WTC11 (cell line): ENCODE measurements around the gene HSPG2. TPM values are rescaled to one million over a fixed set of nuclear protein-coding genes. Genes with fewer than 3 reads are reported as not detected.

Experiments used
- ATAC-seq: fragments of 200-7000 bp; cut with Tn5 transposase; 2 replicates; pipeline ENCODE4 v1.10.0; 2021; ENCODE audit warnings: mild to moderate bottlenecking, moderate library complexity
- CTCF ChIA-PET: fragments of 300-600 bp; sonication (Branson Sonifier 250); formaldehyde crosslinking; loops from one replicate; lab custom pipeline; 2021; ENCODE audit warnings: antibody characterized with exemption; lab: Charles Lee
- POLR2A ChIA-PET: fragments of 350-600 bp; sonication (Branson Sonifier 250); formaldehyde crosslinking; loops from one replicate; lab custom pipeline; 2021; ENCODE audit warnings: antibody characterized with exemption; lab: Charles Lee
- DNase-seq: peaks from one replicate; pipeline ENCODE4 v3.0.0; 2021; ENCODE audit warnings: low spot score
- H3K27ac Mint-ChIP-seq: 2 replicates; pipeline ENCODE4 v1.8.0; 2021; ENCODE audit warnings: mixed read lengths
- H3K27me3 Mint-ChIP-seq: 2 replicates; pipeline ENCODE4 v1.8.0; 2021; ENCODE audit warnings: low read depth, mild to moderate bottlenecking, moderate library complexity, mixed read lengths
- H3K36me3 Mint-ChIP-seq: 2 replicates; pipeline ENCODE4 v1.8.0; 2021; ENCODE audit warnings: mixed read lengths
- H3K4me1 Mint-ChIP-seq: 2 replicates; pipeline ENCODE4 v1.8.0; 2022; ENCODE audit warnings: mixed read lengths
- H3K4me3 Mint-ChIP-seq: 2 replicates; pipeline ENCODE4 v1.8.0; 2021; ENCODE audit warnings: mild to moderate bottlenecking, moderate library complexity, mixed read lengths
- H3K9me3 Mint-ChIP-seq: 2 replicates; pipeline ENCODE4 v1.8.0; 2021; ENCODE audit warnings: mixed read lengths
- CREB1 ChIP-seq: sonication (generic); formaldehyde crosslinking; IDR thresholded peaks from 2 replicates; pipeline ENCODE4 v1.8.0; 2023; ENCODE audit warnings: mild to moderate bottlenecking, missing genetic modification reagents
- IRF2 ChIP-seq: sonication (generic); formaldehyde crosslinking; IDR thresholded peaks from 2 replicates; pipeline ENCODE4 v1.8.0; 2022; ENCODE audit warnings: low read depth, missing genetic modification reagents, borderline replicate concordance
- KAT7 ChIP-seq: sonication (generic); formaldehyde crosslinking; IDR thresholded peaks from 2 replicates; pipeline ENCODE4 v1.8.1; 2023; ENCODE audit warnings: missing genetic modification reagents, mild to moderate bottlenecking, borderline replicate concordance
- MXD4 ChIP-seq: fragments of 250-450 bp; sonication (Bioruptor Pico); IDR thresholded peaks from 2 replicates; pipeline ENCODE4 v1.8.0; 2021; ENCODE audit warnings: mild to moderate bottlenecking, moderate library complexity, borderline replicate concordance
- NFE2L1 ChIP-seq: sonication (generic); formaldehyde crosslinking; IDR thresholded peaks from 2 replicates; pipeline ENCODE4 v1.8.1; 2023; ENCODE audit warnings: missing genetic modification reagents
- NR1H2 ChIP-seq: sonication (generic); formaldehyde crosslinking; IDR thresholded peaks from 2 replicates; pipeline ENCODE4 v1.9.0; 2021; ENCODE audit warnings: mild to moderate bottlenecking, moderate library complexity, missing genetic modification reagents
- SP1 ChIP-seq: sonication (generic); formaldehyde crosslinking; conservative IDR thresholded peaks from 2 replicates; pipeline ENCODE4 v1.8.1; 2022; ENCODE audit warnings: missing genetic modification reagents
- TEAD1 ChIP-seq: sonication (generic); formaldehyde crosslinking; IDR thresholded peaks from 2 replicates; pipeline ENCODE4 v1.8.0; 2022; ENCODE audit warnings: mild to moderate bottlenecking, missing genetic modification reagents
- TP53 ChIP-seq: sonication (generic); formaldehyde crosslinking; IDR thresholded peaks from 2 replicates; pipeline ENCODE4 v1.8.1; 2023; ENCODE audit warnings: mild to moderate bottlenecking, missing genetic modification reagents
- ZBTB21 ChIP-seq: sonication (generic); formaldehyde crosslinking; IDR thresholded peaks from 2 replicates; pipeline ENCODE4 v1.8.1; 2023; ENCODE audit warnings: mild to moderate bottlenecking, missing genetic modification reagents, borderline replicate concordance
- ZNF219 ChIP-seq: sonication (generic); formaldehyde crosslinking; IDR thresholded peaks from 2 replicates; pipeline ENCODE4 v1.8.0; 2023; ENCODE audit warnings: missing genetic modification reagents, mild to moderate bottlenecking, borderline replicate concordance
- ZNF317 ChIP-seq: sonication (generic); formaldehyde crosslinking; IDR thresholded peaks from 2 replicates; pipeline ENCODE4 v1.8.1; 2023; ENCODE audit warnings: low read depth, mild to moderate bottlenecking, moderate library complexity, missing genetic modification reagents, borderline replicate concordance
- ZNF396 ChIP-seq: fragments of 250-450 bp; sonication (Bioruptor Pico); IDR thresholded peaks from 2 replicates; pipeline ENCODE4 v1.8.0; 2021; ENCODE audit warnings: mild to moderate bottlenecking, moderate library complexity, borderline replicate concordance
- ZNF416 ChIP-seq: fragments of 250-450 bp; sonication (Bioruptor Pico); IDR thresholded peaks from 2 replicates; pipeline ENCODE4 v1.9.0; 2021; ENCODE audit warnings: mild to moderate bottlenecking, inconsistent platforms
- total RNA-seq: library from RNA; stranded (reverse); gene quantifications from 3 replicates; pipeline ENCODE4 v1.2.3, GENCODE V29; 2021
- TF ChIP-seq, protein P1 (sequence below): sonication (generic); formaldehyde crosslinking; IDR thresholded peaks from 2 replicates; pipeline ENCODE4 v1.8.1; 2023; ENCODE audit warnings: mild to moderate bottlenecking, missing genetic modification reagents, moderate library complexity
- TF ChIP-seq, protein P2 (sequence below): fragments of 200-600 bp; IDR thresholded peaks from 2 replicates; pipeline ENCODE4 v1.8.0; 2022; ENCODE audit warnings: antibody characterized with exemption
- TF ChIP-seq, protein P3 (sequence below): sonication (generic); formaldehyde crosslinking; IDR thresholded peaks from 2 replicates; pipeline ENCODE4 v1.8.0; 2022; ENCODE audit warnings: missing genetic modification reagents
- TF ChIP-seq, protein P4 (sequence below): sonication (generic); formaldehyde crosslinking; IDR thresholded peaks from 2 replicates; pipeline ENCODE4 v1.8.1; 2022; ENCODE audit warnings: missing genetic modification reagents, borderline replicate concordance
- TF ChIP-seq, protein P5 (sequence below): sonication (generic); formaldehyde crosslinking; IDR thresholded peaks from 2 replicates; pipeline ENCODE4 v1.8.0; 2023; ENCODE audit warnings: missing genetic modification reagents

The HSPG2 gene
- total RNA-seq, 1 experiment from 2014 or later: 120 TPM

DNA sequence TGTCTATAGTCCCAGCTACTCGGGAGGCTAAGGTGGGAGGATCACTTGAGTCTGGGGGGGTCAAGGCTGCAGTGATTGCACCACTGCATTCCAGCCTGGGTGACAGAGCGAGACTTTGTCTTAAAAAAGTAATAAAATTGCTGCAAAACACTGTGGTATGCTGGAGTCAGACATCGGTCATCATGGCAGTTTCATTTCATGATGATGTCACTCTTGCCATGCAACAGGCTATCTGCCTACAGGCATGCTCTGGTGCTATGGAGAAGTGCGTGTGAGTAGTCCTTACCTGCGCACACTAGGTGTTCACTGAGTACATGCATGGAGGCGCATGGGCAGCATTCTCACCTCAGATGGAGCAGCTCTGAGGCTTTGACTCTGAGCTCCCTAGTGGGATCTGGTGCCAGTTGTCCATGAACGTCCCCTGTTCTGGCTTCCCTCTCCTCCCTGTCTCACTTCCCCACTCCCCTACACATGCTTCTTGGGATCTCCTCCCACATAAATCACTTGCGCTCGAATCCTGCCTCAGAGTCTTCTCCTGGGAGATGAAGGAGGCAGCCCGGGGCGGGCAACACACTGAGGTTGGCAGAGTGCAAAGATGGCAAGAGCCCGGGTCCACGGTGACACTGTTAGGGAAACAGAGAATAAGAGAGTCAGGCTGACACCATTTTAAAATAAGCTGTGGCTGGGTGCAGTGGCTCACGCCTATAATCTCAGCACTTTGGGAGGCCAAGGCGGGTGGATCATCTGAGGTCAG, 29.3 kb upstream of the HSPG2 start:
- ChIA-PET POLR2A (no interaction called here), CTCF (no interaction called here)
- Mint-ChIP-seq H3K4me3 (no peak overlapping the region), H3K36me3 (no peaks in the 10 kb centered on the region), H3K9me3 (no peaks in the 10 kb centered on the region), H3K27me3 (no peaks in the 10 kb centered on the region), H3K27ac (peak overlapping the region; percentile 63; the same call in 1 of the 2 replicates), H3K4me1 (peaks cover 12% of the 10 kb centered on the region)
- TF ChIP-seq, protein P1, sequence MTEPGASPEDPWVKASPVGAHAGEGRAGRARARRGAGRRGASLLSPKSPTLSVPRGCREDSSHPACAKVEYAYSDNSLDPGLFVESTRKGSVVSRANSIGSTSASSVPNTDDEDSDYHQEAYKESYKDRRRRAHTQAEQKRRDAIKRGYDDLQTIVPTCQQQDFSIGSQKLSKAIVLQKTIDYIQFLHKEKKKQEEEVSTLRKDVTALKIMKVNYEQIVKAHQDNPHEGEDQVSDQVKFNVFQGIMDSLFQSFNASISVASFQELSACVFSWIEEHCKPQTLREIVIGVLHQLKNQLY (CRISPR knock-in tag): no peak
- TF ChIP-seq NR1H2 (CRISPR knock-in tag): no peak
- no peak for ATAC-seq
- DNase-seq: no peak

DNA sequence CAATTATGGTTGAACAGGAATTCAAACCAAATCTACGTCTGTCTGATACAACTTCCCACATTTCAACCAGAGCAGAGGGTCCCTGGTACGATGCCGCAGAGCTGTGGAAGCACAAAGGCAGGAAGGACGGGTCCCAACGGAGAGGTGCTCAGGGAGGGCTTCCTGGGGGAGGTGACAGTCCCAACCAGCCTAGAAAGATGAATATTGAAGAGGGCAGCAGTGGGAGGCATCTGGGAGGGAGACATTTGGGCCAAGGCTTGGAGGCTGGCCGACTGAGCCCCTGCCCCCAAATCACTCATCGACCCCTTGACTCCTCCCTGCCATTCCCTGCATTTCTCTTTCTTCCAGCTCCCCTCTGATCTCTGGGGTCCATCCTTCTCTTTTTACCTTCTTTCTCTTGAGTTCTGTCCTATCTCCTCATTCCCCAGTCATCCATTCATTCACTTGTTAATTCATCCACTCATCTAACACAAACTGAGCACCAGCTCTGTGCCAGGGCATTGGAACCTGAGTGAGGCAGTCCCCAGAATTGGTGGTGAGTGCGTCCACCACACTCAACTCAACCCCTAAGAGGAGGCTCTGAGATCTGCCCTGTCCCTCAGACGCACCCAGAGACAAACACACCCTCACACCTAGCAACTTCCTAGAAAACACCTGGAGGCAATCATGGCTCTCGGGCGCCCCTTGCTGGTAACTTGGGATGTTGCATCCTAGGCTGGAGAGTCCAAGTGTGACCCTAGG, 26.5 kb upstream of the HSPG2 start:
- POLR2A ChIA-PET: interaction anchor here (0.7 kb wide), 1 partner anchor 455 kb away, joined by 8 read pairs; no protein-coding TSS in a partner anchor
- Mint-ChIP-seq H3K4me3 (peak overlapping the region; percentile 5; the same call in 1 of the 2 replicates), H3K36me3 (no peaks in the 10 kb centered on the region), H3K4me1 (peaks cover 12% of the 10 kb centered on the region), H3K9me3 (no peaks in the 10 kb centered on the region), H3K27me3 (no peaks in the 10 kb centered on the region), H3K27ac (peak overlapping the region; percentile 52)
- TF ChIP-seq, protein P2, sequence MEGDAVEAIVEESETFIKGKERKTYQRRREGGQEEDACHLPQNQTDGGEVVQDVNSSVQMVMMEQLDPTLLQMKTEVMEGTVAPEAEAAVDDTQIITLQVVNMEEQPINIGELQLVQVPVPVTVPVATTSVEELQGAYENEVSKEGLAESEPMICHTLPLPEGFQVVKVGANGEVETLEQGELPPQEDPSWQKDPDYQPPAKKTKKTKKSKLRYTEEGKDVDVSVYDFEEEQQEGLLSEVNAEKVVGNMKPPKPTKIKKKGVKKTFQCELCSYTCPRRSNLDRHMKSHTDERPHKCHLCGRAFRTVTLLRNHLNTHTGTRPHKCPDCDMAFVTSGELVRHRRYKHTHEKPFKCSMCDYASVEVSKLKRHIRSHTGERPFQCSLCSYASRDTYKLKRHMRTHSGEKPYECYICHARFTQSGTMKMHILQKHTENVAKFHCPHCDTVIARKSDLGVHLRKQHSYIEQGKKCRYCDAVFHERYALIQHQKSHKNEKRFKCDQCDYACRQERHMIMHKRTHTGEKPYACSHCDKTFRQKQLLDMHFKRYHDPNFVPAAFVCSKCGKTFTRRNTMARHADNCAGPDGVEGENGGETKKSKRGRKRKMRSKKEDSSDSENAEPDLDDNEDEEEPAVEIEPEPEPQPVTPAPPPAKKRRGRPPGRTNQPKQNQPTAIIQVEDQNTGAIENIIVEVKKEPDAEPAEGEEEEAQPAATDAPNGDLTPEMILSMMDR: peak; percentile 94
- TF ChIP-seq, protein P3, sequence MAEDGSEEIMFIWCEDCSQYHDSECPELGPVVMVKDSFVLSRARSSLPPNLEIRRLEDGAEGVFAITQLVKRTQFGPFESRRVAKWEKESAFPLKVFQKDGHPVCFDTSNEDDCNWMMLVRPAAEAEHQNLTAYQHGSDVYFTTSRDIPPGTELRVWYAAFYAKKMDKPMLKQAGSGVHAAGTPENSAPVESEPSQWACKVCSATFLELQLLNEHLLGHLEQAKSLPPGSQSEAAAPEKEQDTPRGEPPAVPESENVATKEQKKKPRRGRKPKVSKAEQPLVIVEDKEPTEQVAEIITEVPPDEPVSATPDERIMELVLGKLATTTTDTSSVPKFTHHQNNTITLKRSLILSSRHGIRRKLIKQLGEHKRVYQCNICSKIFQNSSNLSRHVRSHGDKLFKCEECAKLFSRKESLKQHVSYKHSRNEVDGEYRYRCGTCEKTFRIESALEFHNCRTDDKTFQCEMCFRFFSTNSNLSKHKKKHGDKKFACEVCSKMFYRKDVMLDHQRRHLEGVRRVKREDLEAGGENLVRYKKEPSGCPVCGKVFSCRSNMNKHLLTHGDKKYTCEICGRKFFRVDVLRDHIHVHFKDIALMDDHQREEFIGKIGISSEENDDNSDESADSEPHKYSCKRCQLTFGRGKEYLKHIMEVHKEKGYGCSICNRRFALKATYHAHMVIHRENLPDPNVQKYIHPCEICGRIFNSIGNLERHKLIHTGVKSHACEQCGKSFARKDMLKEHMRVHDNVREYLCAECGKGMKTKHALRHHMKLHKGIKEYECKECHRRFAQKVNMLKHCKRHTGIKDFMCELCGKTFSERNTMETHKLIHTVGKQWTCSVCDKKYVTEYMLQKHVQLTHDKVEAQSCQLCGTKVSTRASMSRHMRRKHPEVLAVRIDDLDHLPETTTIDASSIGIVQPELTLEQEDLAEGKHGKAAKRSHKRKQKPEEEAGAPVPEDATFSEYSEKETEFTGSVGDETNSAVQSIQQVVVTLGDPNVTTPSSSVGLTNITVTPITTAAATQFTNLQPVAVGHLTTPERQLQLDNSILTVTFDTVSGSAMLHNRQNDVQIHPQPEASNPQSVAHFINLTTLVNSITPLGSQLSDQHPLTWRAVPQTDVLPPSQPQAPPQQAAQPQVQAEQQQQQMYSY (CRISPR knock-in tag): no peak
- CTCF ChIA-PET: interaction anchor here (0.7 to 2.1 kb wide), 18 partner anchors 11 to 303 kb away, joined by 3 to 11 read pairs (median 3); no protein-coding TSS in a partner anchor
- ATAC-seq: peak; percentile 94
- peak; percentile 91 for DNase-seq

DNA sequence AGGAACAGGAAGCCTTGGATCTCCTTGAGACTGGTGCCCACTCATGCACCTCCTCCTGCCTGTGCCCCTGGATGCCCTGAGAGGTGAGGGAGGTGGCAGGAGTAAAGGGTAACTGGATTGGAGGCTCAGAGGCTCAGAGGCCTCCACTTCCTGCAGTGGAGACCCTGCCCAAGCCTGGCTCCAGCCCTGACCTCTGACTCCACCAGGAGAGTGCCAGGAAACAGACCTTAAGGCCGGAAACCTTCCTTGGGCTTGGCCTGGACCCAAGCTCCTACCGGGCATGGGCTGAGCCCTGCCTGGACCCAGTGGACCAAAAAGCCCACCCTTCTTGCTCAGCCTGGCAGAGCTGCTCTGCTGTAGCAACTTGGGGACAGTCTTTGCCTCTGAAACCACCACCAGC, 24.7 kb upstream of the HSPG2 start:
- no peaks in the 10 kb centered on the region for H3K9me3 Mint-ChIP-seq
- no peak for DNase-seq
- H3K4me1 Mint-ChIP-seq: peaks cover 18% of the 10 kb centered on the region
- TF ChIP-seq SP1 (no peak), NFE2L1 (CRISPR knock-in tag) (no peak), TP53 (CRISPR knock-in tag) (no peak), ZNF396 (CRISPR knock-in tag) (no peak), ZBTB21 (no peak), KAT7 (CRISPR knock-in tag) (no peak), IRF2 (no peak)
- ChIA-PET POLR2A (no interaction called here), CTCF (interaction anchor here (2.1 kb wide), 1 partner anchor 80 kb away, joined by 11 read pairs; no protein-coding TSS in a partner anchor)
- no peaks in the 10 kb centered on the region for H3K36me3 Mint-ChIP-seq
- ATAC-seq: no peak
- H3K27me3 Mint-ChIP-seq: no peaks in the 10 kb centered on the region
- H3K27ac Mint-ChIP-seq: no peak overlapping the region
- no peak overlapping the region for H3K4me3 Mint-ChIP-seq

DNA sequence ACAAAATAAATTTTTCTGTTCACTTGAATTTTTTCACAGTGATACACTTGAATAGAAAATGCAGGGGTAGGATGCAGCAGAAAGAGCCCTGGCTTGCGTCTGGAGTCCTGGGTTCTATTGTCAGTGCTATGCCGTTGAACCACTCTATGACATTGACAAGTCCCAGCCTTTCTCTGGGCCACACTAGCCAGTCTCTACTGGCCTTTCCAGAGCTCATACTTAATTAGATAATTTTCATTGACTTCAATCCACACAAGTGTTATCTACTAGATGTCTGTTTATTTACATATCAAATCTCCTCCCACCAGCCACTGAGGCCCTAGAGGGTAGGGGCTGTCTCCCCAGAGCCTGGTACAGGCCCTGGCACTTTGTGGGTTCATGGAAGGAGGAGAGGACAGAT, 24.2 kb upstream of the HSPG2 start:
- ChIA-PET CTCF (no interaction called here), POLR2A (no interaction called here)
- no peak for ATAC-seq
- DNase-seq: no peak
- Mint-ChIP-seq H3K27me3 (no peaks in the 10 kb centered on the region), H3K36me3 (no peaks in the 10 kb centered on the region), H3K27ac (no peak overlapping the region), H3K4me3 (no peak overlapping the region), H3K4me1 (peaks cover 22% of the 10 kb centered on the region), H3K9me3 (no peaks in the 10 kb centered on the region)
- TF ChIP-seq TP53 (CRISPR knock-in tag): no peak
- no peak for TF ChIP-seq ZNF416 (CRISPR knock-in tag)
- TF ChIP-seq ZNF219 (CRISPR knock-in tag): no peak
- TF ChIP-seq CREB1 (CRISPR knock-in tag): no peak
- no peak for TF ChIP-seq TEAD1 (CRISPR knock-in tag)
- TF ChIP-seq, protein P4, sequence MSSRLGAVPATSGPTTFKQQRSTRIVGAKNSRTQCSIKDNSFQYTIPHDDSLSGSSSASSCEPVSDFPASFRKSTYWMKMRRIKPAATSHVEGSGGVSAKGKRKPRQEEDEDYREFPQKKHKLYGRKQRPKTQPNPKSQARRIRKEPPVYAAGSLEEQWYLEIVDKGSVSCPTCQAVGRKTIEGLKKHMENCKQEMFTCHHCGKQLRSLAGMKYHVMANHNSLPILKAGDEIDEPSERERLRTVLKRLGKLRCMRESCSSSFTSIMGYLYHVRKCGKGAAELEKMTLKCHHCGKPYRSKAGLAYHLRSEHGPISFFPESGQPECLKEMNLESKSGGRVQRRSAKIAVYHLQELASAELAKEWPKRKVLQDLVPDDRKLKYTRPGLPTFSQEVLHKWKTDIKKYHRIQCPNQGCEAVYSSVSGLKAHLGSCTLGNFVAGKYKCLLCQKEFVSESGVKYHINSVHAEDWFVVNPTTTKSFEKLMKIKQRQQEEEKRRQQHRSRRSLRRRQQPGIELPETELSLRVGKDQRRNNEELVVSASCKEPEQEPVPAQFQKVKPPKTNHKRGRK (CRISPR knock-in tag): no peak
- no peak for TF ChIP-seq MXD4 (CRISPR knock-in tag)
- no peak for TF ChIP-seq KAT7 (CRISPR knock-in tag)
- TF ChIP-seq ZNF317 (CRISPR knock-in tag): no peak
- TF ChIP-seq, protein P5, sequence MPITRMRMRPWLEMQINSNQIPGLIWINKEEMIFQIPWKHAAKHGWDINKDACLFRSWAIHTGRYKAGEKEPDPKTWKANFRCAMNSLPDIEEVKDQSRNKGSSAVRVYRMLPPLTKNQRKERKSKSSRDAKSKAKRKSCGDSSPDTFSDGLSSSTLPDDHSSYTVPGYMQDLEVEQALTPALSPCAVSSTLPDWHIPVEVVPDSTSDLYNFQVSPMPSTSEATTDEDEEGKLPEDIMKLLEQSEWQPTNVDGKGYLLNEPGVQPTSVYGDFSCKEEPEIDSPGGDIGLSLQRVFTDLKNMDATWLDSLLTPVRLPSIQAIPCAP: no peak
